Sigmoid colon (tissue), 4 donors: ENCODE data around the gene ADCY3.

Experiments used
- CTCF ChIP-seq, 4 experiments: fragments of 450-650 bp in 3 of 4; fragments of 200-600 bp in 1 of 4; IDR thresholded peaks; one replicate each; pipeline ENCODE4 v1.5.1; 2016 to 2019; ENCODE audit warnings: antibody characterized with exemption in 4 of 4, mild to moderate bottlenecking in 3 of 4, moderate library complexity in 2 of 4
- EP300 ChIP-seq, 4 donors: sonication (generic); formaldehyde crosslinking; IDR thresholded peaks; one replicate each; pipeline ENCODE4 v1.6.1; 2017; ENCODE audit warnings: antibody characterized with exemption in 4 of 4
- POLR2A ChIP-seq, 2 donors: fragments of 450-650 bp; IDR thresholded peaks; one replicate each; pipeline ENCODE4 v1.6.1; 2016; ENCODE audit warnings: antibody characterized with exemption in 2 of 2, mild to moderate bottlenecking in 2 of 2, moderate library complexity in 2 of 2
- POLR2AphosphoS5 ChIP-seq, 4 donors: sonication (generic); formaldehyde crosslinking; IDR thresholded peaks; one replicate each; pipeline ENCODE4 v1.6.1; 2017; ENCODE audit warnings: antibody characterized with exemption in 4 of 4

GRCh38 chr2:24943427-24944053, 23.5 kb upstream of the ADCY3 start:
- TF ChIP-seq POLR2AphosphoS5 (IDR thresholded peaks at IDR 0.05) (no peak), CTCF (IDR thresholded peaks at IDR 0.05) (no peak), EP300 (IDR thresholded peaks at IDR 0.05) (no peak), POLR2A (IDR thresholded peaks at IDR 0.05) (no peak)
